K562 (cell line): ENCODE results near the gene FHIT.

Experiments
- ATF3 ChIP-seq, 2 experiments: fragments of 450-650 bp in 1 of 2; sonication (generic) in 1 of 2; formaldehyde crosslinking in 1 of 2; IDR thresholded peaks in 1 of 2; conservative IDR thresholded peaks in 1 of 2; 2 replicates each; pipeline versions ENCODE4 v1.6.1 to v1.8.1; 2016 to 2023; ENCODE audit warnings: mild to moderate bottlenecking in 2 of 2, moderate library complexity in 2 of 2, inconsistent platforms in 1 of 2, missing genetic modification reagents in 1 of 2
- CHCHD3 ChIP-seq: fragments of 250-450 bp; sonication (Bioruptor Pico); IDR thresholded peaks from 2 replicates; pipeline ENCODE4 v2.1.2; 2022; ENCODE audit warnings: mild to moderate bottlenecking
- CHD4 ChIP-seq: fragments of 200-600 bp; sonication (generic); IDR thresholded peaks from 3 replicates; pipeline ENCODE4 v1.6.1; 2012; ENCODE audit warnings: low read depth, mild to moderate bottlenecking, mixed read lengths, low read length, inconsistent platforms; ENCODE audit not compliant: insufficient read depth, insufficient replicate concordance, poor library complexity, severe bottlenecking
- CREM ChIP-seq: IDR thresholded peaks from 2 replicates; pipeline ENCODE4 v1.6.1; 2014; ENCODE audit warnings: antibody characterized with exemption, low read depth
- CTCF ChIP-seq, 3 experiments: IDR thresholded peaks in 2 of 3; conservative IDR thresholded peaks in 1 of 3; 2 replicates each; pipeline ENCODE4 v1.5.1; 2011 to 2012; ENCODE audit warnings: low read length in 3 of 3, mild to moderate bottlenecking in 3 of 3, control low read depth in 2 of 3, improper control_type of control experiment in 1 of 3, inconsistent platforms in 1 of 3, low read depth in 1 of 3, mixed read lengths in 1 of 3, moderate library complexity in 1 of 3; ENCODE audit not compliant: insufficient read depth in 2 of 3
- EP300 ChIP-seq: IDR thresholded peaks from 2 replicates; pipeline ENCODE4 v1.6.1; 2012; ENCODE audit warnings: low read length, improper control_type of control experiment
- JUND ChIP-seq, 2 experiments: IDR thresholded peaks; 2 replicates in 1 of 2; 3 replicates in 1 of 2; pipeline ENCODE4 v1.6.1; 2011; ENCODE audit warnings: borderline replicate concordance in 2 of 2, low read depth in 2 of 2, low read length in 2 of 2, improper control_type of control experiment in 1 of 2, missing biosample characterization in 1 of 2, missing genetic modification characterization in 1 of 2, missing genetic modification reagents in 1 of 2
- NFYB ChIP-seq: IDR thresholded peaks from 2 replicates; pipeline ENCODE4 v1.6.1; 2011; ENCODE audit warnings: mild to moderate bottlenecking, moderate library complexity; ENCODE audit not compliant: insufficient read length; ENCODE audit errors: extremely low read depth
- POLR2A ChIP-seq: fragments of 450-650 bp; conservative IDR thresholded peaks from 2 replicates; pipeline ENCODE4 v1.6.1; 2016
- SMC3 ChIP-seq: conservative IDR thresholded peaks from 2 replicates; pipeline ENCODE4 v1.6.1; 2011; ENCODE audit warnings: low read depth, low read length, improper control_type of control experiment; ENCODE audit not compliant: insufficient read depth
- SREBF2 ChIP-seq: sonication (generic); formaldehyde crosslinking; IDR thresholded peaks from 2 replicates; pipeline ENCODE4 v1.4.0; 2020; ENCODE audit warnings: mild to moderate bottlenecking, missing genetic modification reagents
- TEAD1 ChIP-seq, 2 experiments: fragments of 450-650 bp in 1 of 2; sonication (generic) in 1 of 2; formaldehyde crosslinking; IDR thresholded peaks; 2 replicates each; pipeline versions ENCODE4 v1.4.0 to v1.8.0; 2020 to 2022; ENCODE audit warnings: mild to moderate bottlenecking in 2 of 2, missing genetic modification reagents in 1 of 2
- TFAP4 ChIP-seq: sonication (generic); formaldehyde crosslinking; IDR thresholded peaks from 2 replicates; pipeline ENCODE4 v1.8.0; 2022; ENCODE audit warnings: missing genetic modification reagents, mild to moderate bottlenecking, moderate library complexity, borderline replicate concordance

GRCh38 chr3:61030469-61031035 lies 220.7 kb downstream of the FHIT start:
- TF ChIP-seq TFAP4 (CRISPR knock-in tag) = no peak
- TF ChIP-seq CHD4 = no peak
- TF ChIP-seq SMC3 = no peak
- TF ChIP-seq JUND (IDR thresholded peaks at IDR 0.05; ENCODE audit: borderline replicate concordance, low read depth, low read length) = no peak
- no peak for TF ChIP-seq JUND (tag; IDR thresholded peaks at IDR 0.05; ENCODE audit: borderline replicate concordance, low read depth, low read length)
- no peak for TF ChIP-seq CREM
- TF ChIP-seq ATF3 (IDR thresholded peaks at IDR 0.05) = no peak
- no peak for TF ChIP-seq ATF3 (CRISPR knock-in tag; conservative IDR thresholded peaks at IDR 0.05)
- no peak for TF ChIP-seq CTCF (IDR thresholded peaks at IDR 0.05 in 2 of 3, conservative IDR thresholded peaks at IDR 0.05 in 1 of 3; ENCODE audit: insufficient read depth in 2 of 3, low read depth in 1 of 3, low read length in 3 of 3)
- TF ChIP-seq NFYB = no peak
- TF ChIP-seq TEAD1 (CRISPR knock-in tag; IDR thresholded peaks at IDR 0.05) = no peak
- TF ChIP-seq CHCHD3 (CRISPR knock-in tag) = no peak
- TF ChIP-seq POLR2A = no peak
- TF ChIP-seq SREBF2 = no peak
- TF ChIP-seq EP300 = no peak
